Measurements from ENCODE around the gene HRH3.

The HRH3 gene

DNA sequence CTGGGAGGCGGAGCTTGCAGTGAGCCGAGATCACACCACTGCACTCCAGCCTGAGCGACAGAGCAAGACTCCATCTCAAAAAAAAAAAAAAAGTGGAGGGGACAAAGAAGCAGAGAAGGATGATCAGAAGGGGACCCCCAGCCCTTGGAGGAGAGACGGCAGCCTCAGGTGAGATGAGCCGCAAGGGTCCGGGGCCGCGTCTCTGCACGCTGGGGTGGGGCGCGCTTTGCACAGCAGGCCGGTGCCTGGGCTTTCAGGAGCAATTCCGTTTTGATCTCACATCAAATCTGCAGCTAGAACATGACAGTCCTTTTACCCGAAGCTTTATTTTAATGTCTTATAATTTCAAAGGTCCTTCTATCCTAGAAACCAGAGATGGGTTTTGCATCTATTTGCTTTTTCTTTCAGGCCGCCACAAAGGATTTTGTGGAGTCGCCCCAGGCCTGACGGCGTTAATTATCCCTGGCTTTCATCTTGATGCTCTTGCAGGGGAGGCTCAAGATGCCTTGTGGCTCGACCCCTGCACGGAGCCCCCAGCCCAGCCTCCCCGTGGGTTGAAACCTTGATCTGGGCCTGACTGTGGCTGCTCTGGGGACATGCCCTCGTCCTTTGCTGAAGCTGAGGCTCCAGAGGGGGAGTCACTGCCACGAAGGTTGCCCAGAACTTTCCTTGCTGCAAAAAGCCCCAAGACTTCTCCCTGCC, 17.3 kb downstream of the HRH3 start:
- no peak overlapping the region for H3K9ac ChIP-seq (ENCODE audit: low read depth, low read length)
- H4K20me1 ChIP-seq (ENCODE audit: insufficient read depth, low read length), result peaks cover 28% of the 10 kb centered on the region
- DNase-seq (no peak), ATAC-seq (ENCODE audit: insufficient read depth, low read depth) (no peak)
- no peak overlapping the region for H2AFZ ChIP-seq (ENCODE audit: low read depth, low read length)
- no peaks in the 10 kb centered on the region for H3K27me3 ChIP-seq (ENCODE audit: insufficient read depth, low read length, poor library complexity)
- H3K4me2 ChIP-seq (ENCODE audit: insufficient read depth, low read length), result no peak overlapping the region
- H3K36me3 ChIP-seq (ENCODE audit: insufficient read depth, low read length), result peaks cover 55% of the 10 kb centered on the region
- no peak overlapping the region for H3K4me3 ChIP-seq (ENCODE audit: low read depth in 1 of 2, low read length in 2 of 2)
- TF ChIP-seq EZH2 (IDR thresholded peaks at IDR 0.05; ENCODE audit: borderline replicate concordance, low read depth, low read length, severe bottlenecking), result no peak
- TF ChIP-seq, protein P1, sequence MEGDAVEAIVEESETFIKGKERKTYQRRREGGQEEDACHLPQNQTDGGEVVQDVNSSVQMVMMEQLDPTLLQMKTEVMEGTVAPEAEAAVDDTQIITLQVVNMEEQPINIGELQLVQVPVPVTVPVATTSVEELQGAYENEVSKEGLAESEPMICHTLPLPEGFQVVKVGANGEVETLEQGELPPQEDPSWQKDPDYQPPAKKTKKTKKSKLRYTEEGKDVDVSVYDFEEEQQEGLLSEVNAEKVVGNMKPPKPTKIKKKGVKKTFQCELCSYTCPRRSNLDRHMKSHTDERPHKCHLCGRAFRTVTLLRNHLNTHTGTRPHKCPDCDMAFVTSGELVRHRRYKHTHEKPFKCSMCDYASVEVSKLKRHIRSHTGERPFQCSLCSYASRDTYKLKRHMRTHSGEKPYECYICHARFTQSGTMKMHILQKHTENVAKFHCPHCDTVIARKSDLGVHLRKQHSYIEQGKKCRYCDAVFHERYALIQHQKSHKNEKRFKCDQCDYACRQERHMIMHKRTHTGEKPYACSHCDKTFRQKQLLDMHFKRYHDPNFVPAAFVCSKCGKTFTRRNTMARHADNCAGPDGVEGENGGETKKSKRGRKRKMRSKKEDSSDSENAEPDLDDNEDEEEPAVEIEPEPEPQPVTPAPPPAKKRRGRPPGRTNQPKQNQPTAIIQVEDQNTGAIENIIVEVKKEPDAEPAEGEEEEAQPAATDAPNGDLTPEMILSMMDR (IDR thresholded peaks at IDR 0.05; ENCODE audit: borderline replicate concordance, extremely low read depth, low read length, poor library complexity, severe bottlenecking), result no peak
- no peaks in the 10 kb centered on the region for H3K4me1 ChIP-seq (ENCODE audit: insufficient read depth, low read length)
- H3K27ac ChIP-seq (ENCODE audit: low read length), result no peak overlapping the region
- no peaks in the 10 kb centered on the region for H3K79me2 ChIP-seq (ENCODE audit: insufficient read depth, low read length)
- H3K9me3 ChIP-seq (ENCODE audit: insufficient read depth, low read length, severe bottlenecking), result no peaks in the 10 kb centered on the region

DNA sequence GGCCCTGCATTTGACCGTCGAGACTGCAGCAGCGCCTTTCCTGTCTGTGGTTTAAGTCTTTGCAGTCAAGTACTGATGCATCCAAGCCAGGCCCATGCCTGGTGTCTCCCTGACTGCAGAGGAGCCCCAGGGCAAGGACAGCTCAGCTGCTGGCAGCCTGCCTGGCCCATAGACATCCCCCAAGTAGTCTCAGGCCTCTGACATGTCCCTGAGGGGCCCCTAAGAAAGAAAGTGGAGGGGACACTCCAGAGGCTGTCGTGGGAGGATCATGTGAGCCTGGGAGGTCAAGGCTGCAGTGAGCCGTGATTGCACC, 18.0 kb downstream of the HRH3 start:
- no peak overlapping the region for H3K27ac ChIP-seq (ENCODE audit: low read length)
- no peak for ATAC-seq (ENCODE audit: insufficient read depth, low read depth)
- no peaks in the 10 kb centered on the region for H3K79me2 ChIP-seq (ENCODE audit: insufficient read depth, low read length)
- no peak overlapping the region for H3K4me3 ChIP-seq (ENCODE audit: low read depth in 1 of 2, low read length in 2 of 2)
- H3K9ac ChIP-seq (ENCODE audit: low read depth, low read length), result no peak overlapping the region
- H2AFZ ChIP-seq (ENCODE audit: low read depth, low read length), result no peak overlapping the region
- H4K20me1 ChIP-seq (ENCODE audit: insufficient read depth, low read length), result peaks cover 26% of the 10 kb centered on the region
- H3K4me1 ChIP-seq (ENCODE audit: insufficient read depth, low read length), result no peaks in the 10 kb centered on the region
- TF ChIP-seq, protein P1 (IDR thresholded peaks at IDR 0.05; ENCODE audit: borderline replicate concordance, extremely low read depth, low read length, poor library complexity, severe bottlenecking), result no peak
- TF ChIP-seq EZH2 (IDR thresholded peaks at IDR 0.05; ENCODE audit: borderline replicate concordance, low read depth, low read length, severe bottlenecking), result no peak
- peaks cover 62% of the 10 kb centered on the region for H3K36me3 ChIP-seq (ENCODE audit: insufficient read depth, low read length)
- H3K27me3 ChIP-seq (ENCODE audit: insufficient read depth, low read length, poor library complexity), result no peaks in the 10 kb centered on the region
- DNase-seq, result no peak
- no peak overlapping the region for H3K4me2 ChIP-seq (ENCODE audit: insufficient read depth, low read length)
- no peaks in the 10 kb centered on the region for H3K9me3 ChIP-seq (ENCODE audit: insufficient read depth, low read length, severe bottlenecking)

DNA sequence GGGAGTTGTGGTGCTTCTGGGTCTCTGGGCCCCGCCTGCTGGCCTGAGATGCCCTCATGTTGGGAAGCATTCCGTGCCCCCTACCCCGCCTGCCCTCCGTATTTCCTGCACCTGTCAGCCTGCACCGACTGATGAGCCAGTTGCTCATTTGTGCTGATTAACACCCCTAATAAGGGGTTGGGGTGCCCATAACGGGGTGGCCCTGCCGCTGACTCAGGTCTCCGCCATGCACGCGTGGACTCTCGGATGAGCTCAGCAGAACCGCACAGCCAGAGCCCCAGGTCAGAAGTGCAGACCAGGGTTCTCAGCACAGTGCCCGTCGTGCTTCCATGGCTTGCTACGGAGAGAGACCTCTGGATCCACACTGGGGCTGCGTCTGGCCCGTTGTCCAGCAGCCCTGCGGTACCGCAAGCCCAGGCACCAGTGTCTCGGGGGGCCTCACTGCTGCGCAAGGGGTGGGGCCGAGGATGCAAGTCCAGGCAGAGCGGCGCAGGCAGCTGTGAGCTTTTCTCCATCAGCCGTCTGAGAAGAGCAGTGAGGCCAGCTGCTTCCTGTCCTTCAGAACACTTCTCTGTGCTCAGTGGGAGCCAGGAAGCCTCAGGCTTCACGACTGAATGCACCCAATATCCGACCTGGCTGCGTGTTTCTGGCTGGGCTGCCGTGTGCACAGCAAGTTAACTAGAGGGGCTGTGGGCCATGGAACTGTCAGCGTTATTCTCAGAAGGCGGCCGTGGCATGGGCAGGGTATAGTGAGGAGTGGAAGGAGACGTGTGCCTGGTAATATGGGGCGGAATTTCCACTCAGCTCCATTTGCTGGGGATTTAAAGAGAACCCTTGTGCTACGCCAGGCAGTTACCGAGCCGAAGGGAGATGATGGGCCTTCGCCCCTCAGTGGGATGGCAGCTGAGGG, 18.6 kb downstream of the HRH3 start:
- peaks cover 64% of the 10 kb centered on the region for H3K36me3 ChIP-seq (ENCODE audit: insufficient read depth, low read length)
- no peak overlapping the region for H3K4me3 ChIP-seq (ENCODE audit: low read depth in 1 of 2, low read length in 2 of 2)
- DNase-seq (no peak), ATAC-seq (ENCODE audit: insufficient read depth, low read depth) (no peak)
- H3K9ac ChIP-seq (ENCODE audit: low read depth, low read length), result no peak overlapping the region
- no peak overlapping the region for H3K27ac ChIP-seq (ENCODE audit: low read length)
- no peaks in the 10 kb centered on the region for H3K4me1 ChIP-seq (ENCODE audit: insufficient read depth, low read length)
- H3K9me3 ChIP-seq (ENCODE audit: insufficient read depth, low read length, severe bottlenecking), result no peaks in the 10 kb centered on the region
- no peaks in the 10 kb centered on the region for H3K79me2 ChIP-seq (ENCODE audit: insufficient read depth, low read length)
- no peak overlapping the region for H2AFZ ChIP-seq (ENCODE audit: low read depth, low read length)
- TF ChIP-seq EZH2 (IDR thresholded peaks at IDR 0.05; ENCODE audit: borderline replicate concordance, low read depth, low read length, severe bottlenecking), result no peak
- TF ChIP-seq, protein P1 (IDR thresholded peaks at IDR 0.05; ENCODE audit: borderline replicate concordance, extremely low read depth, low read length, poor library complexity, severe bottlenecking), result no peak
- H3K4me2 ChIP-seq (ENCODE audit: insufficient read depth, low read length), result no peak overlapping the region
- no peaks in the 10 kb centered on the region for H3K27me3 ChIP-seq (ENCODE audit: insufficient read depth, low read length, poor library complexity)
- H4K20me1 ChIP-seq (ENCODE audit: insufficient read depth, low read length), result peaks cover 25% of the 10 kb centered on the region
